ENCODE measurements around the gene FBF1. TPM values are rescaled to one million over a fixed set of nuclear protein-coding genes. Genes with fewer than 3 reads are reported as not detected.

FBF1 gene
- total RNA-seq, 4 donors from 2014 or later = 13.9 to 18.3 (median 15.5) TPM

- TF ChIP-seq POLR2A (IDR thresholded peaks at IDR 0.05) (no peak), CTCF (IDR thresholded peaks at IDR 0.05) (no peak)
- Histone ChIP-seq H3K9me3 (no peaks in the 10 kb centered on the region), H3K27ac (peak overlapping the region; percentile 24 to 80 (median 70)), H3K27me3 (no peaks in the 10 kb centered on the region), H3K4me3 (no peak overlapping the region), H3K36me3 (peaks cover 4 to 35% (median 6%) of the 10 kb centered on the region in 3 donors), H3K4me1 (peaks cover 15 to 67% (median 16%) of the 10 kb centered on the region in 3 donors)
- intact Hi-C loops (cut with DNase I) = no loop called here
- no peak for DNase-seq
- 42 to 100% methylated on average over 1 to 3 of the region's 6 CpGs for WGBS, 2 donors
Measured at GRCh38 chr17:75910699-75911098, 30.1 kb downstream of the FBF1 start.

- TF ChIP-seq POLR2A (IDR thresholded peaks at IDR 0.05) (no peak), CTCF (IDR thresholded peaks at IDR 0.05) (no peak)
- DNase-seq = no peak
- peaks cover 15 to 74% (median 23%) of the 10 kb centered on the region in 3 donors for H3K4me1 ChIP-seq
- no peaks in the 10 kb centered on the region for H3K27me3 ChIP-seq
- H3K9me3 ChIP-seq = no peaks in the 10 kb centered on the region
- no peak overlapping the region for H3K4me3 ChIP-seq
- 36 to 42% methylated on average over 9 to 11 of the region's 11 CpGs for WGBS, 2 donors
- peaks cover 4 to 29% (median 6%) of the 10 kb centered on the region in 3 donors for H3K36me3 ChIP-seq
- intact Hi-C loops (cut with DNase I) = loop anchor here (5.0 kb wide), 1 partner anchor 97 kb away; no protein-coding TSS in a partner anchor
- H3K27ac ChIP-seq = peak overlapping the region; percentile 24 to 80 (median 70)
Measured at GRCh38 chr17:75909812-75910274, 31.0 kb downstream of the FBF1 start.

GRCh38 chr17:75909051-75909811, 31.6 kb downstream of the FBF1 start:
- Histone ChIP-seq H3K4me1 (peaks cover 16 to 77% (median 23%) of the 10 kb centered on the region in 3 donors), H3K4me3 (no peak overlapping the region), H3K9me3 (no peaks in the 10 kb centered on the region), H3K27ac (peak overlapping the region; percentile 24 to 80 (median 70)), H3K27me3 (no peaks in the 10 kb centered on the region), H3K36me3 (peaks cover 4 to 23% (median 5%) of the 10 kb centered on the region in 3 donors)
- 43 to 64% methylated on average over 9 to 14 of the region's 14 CpGs for WGBS, 2 donors
- intact Hi-C loops (cut with DNase I) = loop anchor here (5.0 kb wide), 1 partner anchor 98 kb away; no protein-coding TSS in a partner anchor
- DNase-seq = no peak
- TF ChIP-seq POLR2A (IDR thresholded peaks at IDR 0.05) (no peak), CTCF (IDR thresholded peaks at IDR 0.05) (no peak)

GRCh38 chr17:75908201-75908600, 32.6 kb downstream of the FBF1 start:
- intact Hi-C loops (cut with DNase I) = loop anchor here (5.0 kb wide), 1 partner anchor 99 kb away; no protein-coding TSS in a partner anchor
- DNase-seq = no peak

More at GRCh38 chr17:75908201-75908600, 32.6 kb downstream of the FBF1 start:
- Histone ChIP-seq H3K4me1 (peaks cover 25 to 84% (median 33%) of the 10 kb centered on the region in 3 donors), H3K9me3 (no peaks in the 10 kb centered on the region), H3K36me3 (peaks cover 0 to 13% (median 0%) of the 10 kb centered on the region in 3 donors), H3K27me3 (no peaks in the 10 kb centered on the region), H3K27ac (peak overlapping the region in 3 of 4 donors; percentile 6 to 74 (median 26)), H3K4me3 (no peak overlapping the region)
- TF ChIP-seq POLR2A (IDR thresholded peaks at IDR 0.05) (no peak), CTCF (IDR thresholded peaks at IDR 0.05) (no peak)
- WGBS, 2 donors = 47 to 54% methylated on average over 5 to 6 of the region's 6 CpGs

All from esophagus squamous epithelium (tissue), 5 donors.